Activated B cell treated with CpG ODN at 0.5 μM for 24 hours (primary cell): ENCODE measurements around the gene OSBPL3. TPM values are rescaled to one million over a fixed set of nuclear protein-coding genes. Genes with fewer than 3 reads are reported as not detected.
A peak's percentile ranks its signal among the peaks of the same experiment; 100 is the strongest.

ENCODE experiments used
- ATAC-seq: fragments of 200-7000 bp; cut with Tn5 transposase; one replicate; pipeline ENCODE4 v1.10.0; 2021; ENCODE audit warnings: low read depth, mild to moderate bottlenecking, moderate library complexity
- CTCF ChIA-PET: fragments of 350-600 bp; sonication (Branson Sonifier 250); formaldehyde crosslinking; loops from one replicate; lab custom pipeline; 2021; ENCODE audit warnings: antibody characterized with exemption; lab: Charles Lee
- POLR2A ChIA-PET: fragments of 350-600 bp; sonication (Branson Sonifier 250); formaldehyde crosslinking; loops from one replicate; lab custom pipeline; 2021; ENCODE audit warnings: antibody characterized with exemption; lab: Charles Lee
- DNase-seq: peaks from one replicate; pipeline ENCODE4 v3.0.0; 2022
- H3K27ac Mint-ChIP-seq: one replicate; pipeline ENCODE4 v1.8.0; 2020; ENCODE audit warnings: mixed read lengths
- H3K27me3 Mint-ChIP-seq: one replicate; pipeline ENCODE4 v1.8.0; 2021; ENCODE audit warnings: mixed read lengths
- H3K36me3 Mint-ChIP-seq: one replicate; pipeline ENCODE4 v1.8.0; 2021; ENCODE audit warnings: low read depth, mixed read lengths
- H3K4me1 Mint-ChIP-seq: one replicate; pipeline ENCODE4 v1.8.0; 2021; ENCODE audit warnings: mixed read lengths
- H3K4me3 Mint-ChIP-seq: one replicate; pipeline ENCODE4 v1.8.0; 2020; ENCODE audit warnings: mild to moderate bottlenecking, mixed read lengths
- H3K9me3 Mint-ChIP-seq: one replicate; pipeline ENCODE4 v1.8.0; 2020; ENCODE audit warnings: mixed read lengths
- CTCF ChIP-seq: fragments of 200-600 bp; IDR thresholded peaks from one replicate; pipeline ENCODE4 v1.8.0; 2022; ENCODE audit warnings: antibody characterized with exemption, mild to moderate bottlenecking
- intact Hi-C: fragments of 100-400 bp; cut with micrococcal nuclease; formaldehyde crosslinking; loops from one replicate; pipeline ENCODE4 v1.15.1; 2024
- total RNA-seq: library from RNA; stranded (reverse); gene quantifications from 2 replicates; pipeline ENCODE4 v1.2.3, GENCODE V29; 2022

Gene OSBPL3
- total RNA-seq, 1 donor from 2014 or later: 33.3 TPM

DNA sequence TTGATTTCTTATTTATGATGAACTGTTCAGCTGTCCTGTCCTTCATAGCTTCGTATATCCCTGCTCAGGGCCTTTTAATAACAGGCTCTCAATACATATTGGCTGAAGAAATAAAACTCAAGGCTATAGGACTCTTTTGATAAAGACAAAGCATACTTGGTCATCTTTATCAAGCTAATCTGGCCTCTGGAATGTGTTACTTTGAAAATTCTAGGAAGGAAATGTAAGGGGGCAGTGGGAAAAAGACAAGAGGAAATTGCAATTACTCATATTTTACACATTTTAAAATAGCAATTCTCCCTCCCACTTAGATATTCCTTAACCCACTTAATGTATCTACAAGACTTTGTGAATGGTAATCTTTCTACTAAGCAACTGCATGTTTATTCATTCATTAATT lies 94.3 kb downstream of the OSBPL3 start:
- Mint-ChIP-seq H3K4me3 (no peak overlapping the region), H3K4me1 (peaks cover 24% of the 10 kb centered on the region), H3K27ac (no peak overlapping the region), H3K27me3 (no peaks in the 10 kb centered on the region), H3K36me3 (peaks cover 19% of the 10 kb centered on the region), H3K9me3 (no peaks in the 10 kb centered on the region)
- DNase-seq (no peak), ATAC-seq (no peak)
- intact Hi-C loops: no loop called here
- ChIA-PET CTCF (interaction anchor here (2.1 kb wide), 1 partner anchor 10 kb away, joined by 10 read pairs; no protein-coding TSS in a partner anchor), POLR2A (interaction anchor here (0.7 kb wide), 2 partner anchors 95 to 138 kb away, joined by 3 to 4 read pairs; no protein-coding TSS in a partner anchor)
- no peak for TF ChIP-seq CTCF

DNA sequence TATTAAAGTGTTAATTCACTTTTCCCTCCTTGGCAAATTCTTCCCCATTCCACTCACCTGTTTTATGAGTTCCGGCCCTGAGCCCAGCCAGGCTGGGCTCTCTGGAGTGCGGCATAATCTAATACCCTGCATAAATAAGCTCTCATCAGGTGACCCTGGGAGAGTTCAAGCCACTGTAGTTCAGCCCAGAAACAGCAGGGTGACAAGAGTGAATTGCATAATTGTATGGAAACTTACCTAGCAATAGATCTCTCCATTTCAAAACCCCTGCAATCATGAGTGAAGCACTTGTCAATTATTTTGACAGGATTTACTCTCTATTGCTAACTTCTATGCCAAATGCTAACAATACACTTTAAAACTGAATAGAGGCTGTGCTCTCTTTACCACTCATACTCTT lies 94.7 kb downstream of the OSBPL3 start:
- Mint-ChIP-seq H3K4me3 (no peak overlapping the region), H3K4me1 (peaks cover 24% of the 10 kb centered on the region), H3K9me3 (no peaks in the 10 kb centered on the region), H3K27me3 (no peaks in the 10 kb centered on the region), H3K36me3 (peaks cover 17% of the 10 kb centered on the region), H3K27ac (no peak overlapping the region)
- ATAC-seq: no peak
- intact Hi-C loops: no loop called here
- no peak for DNase-seq
- ChIA-PET CTCF (interaction anchor here (2.1 kb wide), 1 partner anchor 11 kb away, joined by 10 read pairs; no protein-coding TSS in a partner anchor), POLR2A (interaction anchor here (0.7 kb wide), 1 partner anchor 96 kb away, joined by 3 read pairs; no protein-coding TSS in a partner anchor)
- TF ChIP-seq CTCF: no peak

GRCh38 chr7:24884401-24884800 lies 95.6 kb downstream of the OSBPL3 start:
- intact Hi-C loops: no loop called here
- DNase-seq: no peak
- ChIA-PET CTCF (interaction anchor here (0.7 to 1.5 kb wide), 3 partner anchors 10 to 95 kb away, joined by 3 to 5 read pairs (median 4); no protein-coding TSS in a partner anchor), POLR2A (no interaction called here)
- Mint-ChIP-seq H3K9me3 (no peaks in the 10 kb centered on the region), H3K27me3 (no peaks in the 10 kb centered on the region), H3K4me3 (no peak overlapping the region), H3K27ac (no peak overlapping the region), H3K36me3 (peaks cover 12% of the 10 kb centered on the region), H3K4me1 (peaks cover 24% of the 10 kb centered on the region)
- no peak for ATAC-seq
- no peak for TF ChIP-seq CTCF

DNA sequence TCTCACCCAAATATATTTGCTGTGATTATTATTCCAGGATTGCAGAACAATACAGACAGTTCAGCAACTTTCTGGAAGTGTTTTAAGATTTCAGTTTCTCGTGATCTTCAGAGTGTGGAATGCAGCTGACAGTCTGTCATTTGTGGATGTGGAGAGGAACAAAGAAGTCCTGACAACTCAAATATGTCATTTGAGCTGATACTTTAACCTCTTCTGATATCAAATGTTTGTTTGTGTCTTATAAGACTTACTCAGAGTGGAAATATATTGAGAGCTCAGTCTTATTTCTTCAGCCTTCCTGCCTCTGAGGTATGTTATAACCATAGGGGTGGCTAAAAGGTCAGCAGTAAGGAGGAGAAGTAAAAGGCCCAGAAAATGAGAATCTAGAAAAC lies 96.4 kb downstream of the OSBPL3 start:
- TF ChIP-seq CTCF: no peak
- ATAC-seq (no peak), DNase-seq (no peak)
- POLR2A ChIA-PET: interaction anchor here (0.5 to 1.7 kb wide), 4 partner anchors 12 to 108 kb away, joined by 3 to 5 read pairs (median 4); no protein-coding TSS in a partner anchor
- Mint-ChIP-seq H3K4me1 (peaks cover 31% of the 10 kb centered on the region), H3K4me3 (no peak overlapping the region), H3K27ac (no peak overlapping the region), H3K36me3 (peaks cover 12% of the 10 kb centered on the region), H3K9me3 (no peaks in the 10 kb centered on the region), H3K27me3 (no peaks in the 10 kb centered on the region)
- intact Hi-C loops: loop anchor here (2.0 kb wide), 1 partner anchor 13 kb away; no protein-coding TSS in a partner anchor
- CTCF ChIA-PET: interaction anchor here (0.7 to 1.5 kb wide), 5 partner anchors 11 to 96 kb away, joined by 3 to 5 read pairs (median 4); no protein-coding TSS in a partner anchor

DNA sequence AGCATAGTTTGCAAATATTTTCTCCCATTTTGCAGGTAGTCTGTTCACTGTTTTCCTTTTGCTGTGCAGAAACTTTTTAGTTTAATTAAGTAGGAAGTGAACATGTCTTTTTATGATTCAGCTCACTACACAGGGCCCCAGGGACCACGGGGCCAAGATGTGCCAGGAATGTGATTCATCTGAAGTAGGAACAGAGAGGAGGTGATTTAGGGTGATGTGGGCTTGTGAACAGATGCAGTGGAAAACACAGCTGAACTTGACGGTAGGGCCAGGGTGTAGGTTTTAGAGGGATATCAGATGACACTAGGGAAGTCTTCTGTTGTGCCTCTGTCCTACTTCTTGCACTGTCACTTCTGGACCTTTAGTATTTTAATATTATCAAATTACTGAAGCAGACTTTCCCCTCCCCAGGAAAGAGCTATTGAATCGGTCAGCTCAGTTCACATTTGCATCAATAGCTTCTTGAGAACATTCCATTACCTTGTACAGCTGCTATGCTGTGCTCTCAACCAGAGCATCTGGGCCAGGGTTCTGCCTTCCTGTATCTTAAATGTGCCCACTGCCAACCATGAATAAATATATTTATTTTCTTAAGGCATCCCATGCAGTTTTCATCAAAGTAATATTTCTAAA lies 96.9 kb downstream of the OSBPL3 start:
- ChIA-PET CTCF (interaction anchor here (0.9 to 1.5 kb wide), 4 partner anchors 11 to 96 kb away, joined by 3 to 5 read pairs (median 4); no protein-coding TSS in a partner anchor), POLR2A (interaction anchor here (0.5 to 1.7 kb wide), 5 partner anchors 10 to 108 kb away, joined by 3 to 5 read pairs (median 3); no protein-coding TSS in a partner anchor)
- Mint-ChIP-seq H3K4me1 (peaks cover 36% of the 10 kb centered on the region), H3K9me3 (no peaks in the 10 kb centered on the region), H3K36me3 (peaks cover 12% of the 10 kb centered on the region), H3K27me3 (no peaks in the 10 kb centered on the region), H3K4me3 (no peak overlapping the region), H3K27ac (no peak overlapping the region)
- DNase-seq (no peak), ATAC-seq (peak; percentile 55)
- intact Hi-C loops: loop anchor here (2.0 kb wide), 1 partner anchor 14 kb away; no protein-coding TSS in a partner anchor
- no peak for TF ChIP-seq CTCF
